Mammary epithelial cell (primary cell): ENCODE measurements around the gene GALNT5.

Source experiments
- EZH2 ChIP-seq: IDR thresholded peaks from 2 replicates; pipeline ENCODE4 v1.6.1; 2012; ENCODE audit warnings: low read length, inconsistent platforms, borderline replicate concordance
- TF ChIP-seq, protein P1 (sequence below), 2 donors: IDR thresholded peaks in 1 of 2; conservative IDR thresholded peaks in 1 of 2; 2 replicates each; pipeline ENCODE4 v1.5.1; 2011 to 2012; ENCODE audit warnings: inconsistent platforms in 2 of 2, low read length in 2 of 2, mild to moderate bottlenecking in 2 of 2, control low read depth in 1 of 2, low read depth in 1 of 2; ENCODE audit not compliant: insufficient read depth in 1 of 2; ENCODE audit errors: extremely low read depth in 1 of 2

DNA sequence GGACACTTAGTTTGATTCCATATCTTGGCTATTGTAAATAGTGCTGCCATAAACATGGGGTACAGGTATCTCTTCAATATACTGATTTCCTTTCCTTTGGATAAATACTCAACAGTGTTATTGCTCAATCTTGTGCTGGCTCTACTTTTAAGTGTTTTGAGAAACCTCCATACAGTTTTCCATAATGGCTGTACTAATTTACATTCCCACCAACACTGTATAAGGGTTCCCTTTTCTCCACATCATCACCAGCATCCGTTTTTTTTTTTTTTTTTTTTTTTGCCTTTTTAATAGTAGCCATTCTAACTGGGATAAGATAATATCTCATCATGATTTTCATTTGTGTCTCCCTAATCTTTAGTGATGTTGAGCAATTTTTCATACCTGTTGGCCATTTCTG, 29.9 kb upstream of the GALNT5 start:
- TF ChIP-seq, protein P1, sequence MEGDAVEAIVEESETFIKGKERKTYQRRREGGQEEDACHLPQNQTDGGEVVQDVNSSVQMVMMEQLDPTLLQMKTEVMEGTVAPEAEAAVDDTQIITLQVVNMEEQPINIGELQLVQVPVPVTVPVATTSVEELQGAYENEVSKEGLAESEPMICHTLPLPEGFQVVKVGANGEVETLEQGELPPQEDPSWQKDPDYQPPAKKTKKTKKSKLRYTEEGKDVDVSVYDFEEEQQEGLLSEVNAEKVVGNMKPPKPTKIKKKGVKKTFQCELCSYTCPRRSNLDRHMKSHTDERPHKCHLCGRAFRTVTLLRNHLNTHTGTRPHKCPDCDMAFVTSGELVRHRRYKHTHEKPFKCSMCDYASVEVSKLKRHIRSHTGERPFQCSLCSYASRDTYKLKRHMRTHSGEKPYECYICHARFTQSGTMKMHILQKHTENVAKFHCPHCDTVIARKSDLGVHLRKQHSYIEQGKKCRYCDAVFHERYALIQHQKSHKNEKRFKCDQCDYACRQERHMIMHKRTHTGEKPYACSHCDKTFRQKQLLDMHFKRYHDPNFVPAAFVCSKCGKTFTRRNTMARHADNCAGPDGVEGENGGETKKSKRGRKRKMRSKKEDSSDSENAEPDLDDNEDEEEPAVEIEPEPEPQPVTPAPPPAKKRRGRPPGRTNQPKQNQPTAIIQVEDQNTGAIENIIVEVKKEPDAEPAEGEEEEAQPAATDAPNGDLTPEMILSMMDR (conservative IDR thresholded peaks at IDR 0.05 in 1 of 2, IDR thresholded peaks at IDR 0.05 in 1 of 2; ENCODE audit: extremely low read depth in 1 of 2, insufficient read depth in 1 of 2, low read depth in 1 of 2, low read length in 2 of 2), result no peak
- no peak for TF ChIP-seq EZH2
